Prostate gland (tissue), 2 donors: ENCODE measurements around the gene ZNF609.

Experiments used
- POLR2A ChIP-seq: fragments of 450-650 bp; IDR thresholded peaks from one replicate; pipeline ENCODE4 v1.6.1; 2016; ENCODE audit warnings: antibody characterized with exemption, mild to moderate bottlenecking
- POLR2AphosphoS5 ChIP-seq: sonication (generic); formaldehyde crosslinking; IDR thresholded peaks from one replicate; pipeline ENCODE4 v1.6.1; 2017; ENCODE audit warnings: antibody characterized with exemption
- TF ChIP-seq, protein P1 (sequence below), 4 experiments: fragments of 200-600 bp in 2 of 4; fragments of 450-650 bp in 2 of 4; sonication (generic) in 2 of 4; IDR thresholded peaks; 1 replicate in 3 of 4; 2 replicates in 1 of 4; pipeline ENCODE4 v1.5.1; 2016 to 2019; ENCODE audit warnings: antibody characterized with exemption in 4 of 4, mild to moderate bottlenecking in 2 of 4, moderate library complexity in 2 of 4

DNA sequence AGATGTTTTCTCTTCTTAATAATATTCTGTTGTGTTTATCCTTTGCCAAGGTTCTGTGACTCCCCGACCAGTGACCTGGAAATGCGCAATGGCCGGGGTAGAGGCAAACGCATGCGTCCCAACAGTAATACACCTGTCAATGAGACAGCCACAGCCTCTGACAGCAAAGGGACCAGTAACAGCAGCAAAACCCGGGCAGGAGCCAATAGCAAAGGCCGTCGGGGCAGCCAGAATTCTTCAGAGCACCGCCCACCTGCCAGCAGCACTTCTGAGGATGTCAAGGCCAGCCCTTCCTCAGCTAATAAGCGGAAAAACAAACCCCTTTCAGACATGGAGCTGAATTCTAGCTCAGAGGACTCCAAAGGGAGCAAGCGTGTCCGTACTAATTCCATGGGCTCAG lies 213.5 kb downstream of the ZNF609 start:
- TF ChIP-seq POLR2A (no peak), POLR2AphosphoS5 (no peak)
- TF ChIP-seq, protein P1, sequence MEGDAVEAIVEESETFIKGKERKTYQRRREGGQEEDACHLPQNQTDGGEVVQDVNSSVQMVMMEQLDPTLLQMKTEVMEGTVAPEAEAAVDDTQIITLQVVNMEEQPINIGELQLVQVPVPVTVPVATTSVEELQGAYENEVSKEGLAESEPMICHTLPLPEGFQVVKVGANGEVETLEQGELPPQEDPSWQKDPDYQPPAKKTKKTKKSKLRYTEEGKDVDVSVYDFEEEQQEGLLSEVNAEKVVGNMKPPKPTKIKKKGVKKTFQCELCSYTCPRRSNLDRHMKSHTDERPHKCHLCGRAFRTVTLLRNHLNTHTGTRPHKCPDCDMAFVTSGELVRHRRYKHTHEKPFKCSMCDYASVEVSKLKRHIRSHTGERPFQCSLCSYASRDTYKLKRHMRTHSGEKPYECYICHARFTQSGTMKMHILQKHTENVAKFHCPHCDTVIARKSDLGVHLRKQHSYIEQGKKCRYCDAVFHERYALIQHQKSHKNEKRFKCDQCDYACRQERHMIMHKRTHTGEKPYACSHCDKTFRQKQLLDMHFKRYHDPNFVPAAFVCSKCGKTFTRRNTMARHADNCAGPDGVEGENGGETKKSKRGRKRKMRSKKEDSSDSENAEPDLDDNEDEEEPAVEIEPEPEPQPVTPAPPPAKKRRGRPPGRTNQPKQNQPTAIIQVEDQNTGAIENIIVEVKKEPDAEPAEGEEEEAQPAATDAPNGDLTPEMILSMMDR (IDR thresholded peaks at IDR 0.05), result no peak
